HG02571 (cell line): ENCODE measurements around the gene SORL1.
"Not testable (repeated sequence)": the region's sequence is repeated elsewhere in the genome, so short reads cannot be mapped to it uniquely, and the experiment has no call there.

Experiments used
- ATAC-seq: cut with Tn5 transposase; IDR thresholded peaks from one replicate; pipeline ENCODE4 v1.9.1; 2021; ENCODE audit warnings: mild to moderate bottlenecking, moderate library complexity; ENCODE audit not compliant: unreplicated experiment

SORL1 gene

GRCh38 chr11:121497176-121497998 is 45.3 kb downstream of the SORL1 start:
- no peak for ATAC-seq

DNA sequence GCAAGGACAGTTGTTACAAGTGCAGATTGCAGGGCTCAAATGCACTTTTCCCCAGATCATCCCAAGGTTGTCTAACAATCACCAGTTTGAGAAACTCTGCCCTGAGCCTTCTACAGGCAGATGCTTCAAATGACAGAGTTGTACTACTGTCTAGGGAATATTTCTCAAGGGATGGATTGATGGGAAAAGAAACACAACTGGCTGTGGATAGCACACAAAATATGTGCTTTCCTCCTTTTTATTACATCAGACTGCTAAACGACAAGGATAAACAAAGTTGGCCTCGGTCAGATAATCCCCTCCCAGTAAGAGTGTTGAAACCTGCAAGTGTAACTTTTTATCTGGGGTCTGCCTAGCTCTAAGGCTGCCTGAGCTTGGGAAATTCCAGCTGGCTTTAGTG is 47.3 kb downstream of the SORL1 start:
- no peak for ATAC-seq

- no peak for ATAC-seq
These were observed 48.2 kb downstream of the SORL1 start for GRCh38 chr11:121500275-121500674.

- no peak for ATAC-seq
These were observed 48.6 kb downstream of the SORL1 start for GRCh38 chr11:121500717-121501116.

DNA sequence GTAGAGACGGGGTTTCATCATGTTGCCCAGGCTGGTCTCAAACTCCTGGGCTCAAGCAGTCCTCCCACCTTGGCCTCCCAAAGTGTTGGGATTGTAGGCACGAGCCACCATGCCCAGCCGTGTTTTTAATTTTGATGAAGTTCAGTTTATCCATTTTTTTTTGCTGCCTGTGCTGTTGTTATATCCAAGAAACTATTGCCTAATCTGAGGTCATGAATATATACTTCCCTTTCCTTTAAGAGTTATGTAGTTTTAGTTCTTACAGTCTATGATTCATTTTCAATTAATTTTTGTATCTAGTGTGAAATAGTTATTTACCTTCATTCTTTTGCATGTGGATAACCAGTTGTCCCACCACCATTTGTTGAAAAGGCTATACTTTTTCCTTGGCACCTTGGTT is 50.9 kb downstream of the SORL1 start:
- no peak for ATAC-seq

GRCh38 chr11:121506237-121506636 is 54.1 kb downstream of the SORL1 start:
- not testable (repeated sequence) for ATAC-seq

DNA sequence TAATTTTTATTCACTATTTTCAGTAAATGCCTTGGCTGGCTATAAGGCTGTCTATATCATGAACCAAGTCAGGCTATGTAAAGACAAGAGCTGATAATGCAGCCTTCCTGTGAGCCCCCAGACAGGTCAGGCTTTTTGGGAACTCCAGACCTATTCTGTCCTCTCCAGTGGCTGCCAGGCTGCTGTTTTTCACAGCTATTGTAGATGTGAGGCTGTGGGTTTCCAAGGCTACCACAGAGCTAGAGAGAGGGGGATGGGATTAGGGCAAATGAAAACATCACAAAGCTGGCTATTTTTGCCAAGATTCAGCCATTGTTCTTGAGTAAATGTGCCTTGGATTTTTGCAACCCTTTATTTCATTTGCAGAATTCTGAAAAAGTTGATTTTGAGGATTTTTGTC is 56.3 kb downstream of the SORL1 start:
- no peak for ATAC-seq

DNA sequence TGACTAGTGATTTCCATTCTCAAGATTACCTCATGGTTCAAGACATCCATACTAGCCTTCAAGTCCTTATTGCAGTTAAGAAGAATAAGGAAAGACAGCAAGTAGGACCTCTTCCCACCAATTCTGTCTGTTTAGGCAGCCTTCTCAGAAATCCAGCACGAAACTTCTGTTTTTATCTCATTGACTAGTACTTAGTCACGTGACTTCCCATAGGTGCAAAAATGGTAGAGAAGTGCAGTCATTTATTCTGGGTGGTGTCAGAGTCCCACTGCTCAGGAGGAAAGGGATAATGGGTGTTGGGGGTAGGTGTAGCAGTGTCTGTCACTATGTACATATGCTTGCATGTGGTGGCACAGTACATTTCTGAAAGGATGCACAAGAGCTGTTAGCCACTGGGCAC is 58.3 kb downstream of the SORL1 start:
- no peak for ATAC-seq

DNA sequence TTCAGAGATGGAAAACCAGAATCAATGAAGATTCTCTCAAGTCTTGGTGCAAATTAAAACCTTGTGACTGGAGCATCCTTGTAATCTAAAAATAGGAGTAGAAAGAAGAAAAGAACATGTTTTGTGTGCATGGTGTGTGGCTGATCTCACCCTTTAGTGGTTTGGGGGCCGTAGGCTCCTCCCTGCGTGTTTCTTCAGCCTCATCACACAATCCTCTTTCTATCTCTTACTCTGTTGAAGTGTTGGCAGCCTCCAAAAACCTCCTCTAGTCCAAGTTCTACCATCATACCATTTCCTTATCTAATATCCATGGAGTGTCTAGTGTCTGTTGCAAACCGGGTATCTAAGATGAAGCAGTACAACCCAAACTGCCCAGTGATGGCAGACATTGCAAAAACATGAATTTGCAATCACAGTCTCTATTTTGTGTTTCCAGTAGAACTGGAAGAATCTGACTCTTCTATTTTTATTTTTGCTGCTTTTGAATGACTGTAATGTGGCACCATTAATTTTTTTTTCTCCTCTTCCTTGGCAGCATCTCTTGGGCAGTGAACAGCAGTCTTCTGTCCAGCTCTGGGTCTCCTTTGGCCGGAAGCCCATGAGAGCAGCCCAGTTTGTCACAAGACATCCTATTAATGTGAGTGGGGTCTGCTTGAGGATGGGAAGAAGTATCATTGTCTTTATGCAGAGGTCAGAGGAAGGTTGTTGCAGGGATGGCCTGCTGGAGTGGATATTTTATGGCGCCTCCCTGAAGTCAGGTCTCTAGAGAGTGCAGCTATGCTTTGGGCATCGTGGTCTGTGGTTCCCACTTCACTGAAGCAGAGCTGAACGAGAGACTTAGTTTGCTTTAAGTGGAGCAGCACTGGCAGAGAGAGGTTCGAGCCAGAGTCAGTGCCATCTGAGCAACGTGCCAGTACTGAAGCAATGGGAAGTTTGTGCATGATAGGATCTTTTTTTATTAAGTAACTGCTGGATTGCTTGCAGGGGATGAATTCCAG is 60.7 kb downstream of the SORL1 start:
- no peak for ATAC-seq

GRCh38 chr11:121513807-121514206 is 61.7 kb downstream of the SORL1 start:
- no peak for ATAC-seq

DNA sequence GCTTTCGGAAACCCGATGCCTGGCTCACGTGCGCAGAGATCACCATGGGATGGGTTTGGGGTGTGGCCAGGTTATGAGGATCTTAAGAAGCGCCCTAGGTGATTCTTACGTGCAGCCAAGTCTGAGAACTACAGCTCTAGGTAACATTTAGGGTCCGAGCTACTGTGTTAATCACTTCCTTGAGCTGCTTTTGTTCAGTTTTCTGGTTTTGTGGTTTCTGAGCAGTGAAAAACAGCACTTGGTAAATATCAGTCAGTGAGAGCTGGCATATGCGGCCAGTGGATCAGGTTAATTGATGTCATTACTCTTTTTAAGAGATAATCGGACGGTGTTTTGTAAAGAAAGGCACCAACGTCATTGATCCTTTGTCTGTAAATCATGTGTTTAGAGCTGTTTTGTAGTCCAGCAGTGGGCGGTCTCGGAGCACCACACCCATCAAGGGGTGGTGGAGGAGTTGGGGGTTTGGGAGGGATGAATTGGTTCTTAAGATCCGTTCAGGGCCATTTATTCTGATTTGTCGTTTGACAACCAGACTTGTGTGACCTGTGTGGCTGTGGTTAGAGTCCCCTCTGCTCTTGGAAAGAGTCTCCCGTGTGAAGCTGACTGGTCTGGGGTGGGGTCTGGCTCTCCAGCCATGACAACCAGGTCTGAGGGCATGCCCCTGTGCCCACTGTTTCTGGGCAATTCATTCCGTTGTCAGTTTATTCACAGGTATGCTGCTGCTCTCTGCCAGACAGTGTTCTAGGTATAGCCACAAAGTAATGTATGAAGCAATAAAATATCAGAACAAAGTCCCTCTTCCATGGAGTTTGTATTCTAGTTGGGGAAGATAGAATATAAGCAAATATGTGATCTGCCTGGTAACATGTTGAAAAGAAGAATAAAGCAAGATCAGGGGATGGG is 62.6 kb downstream of the SORL1 start:
- ATAC-seq = no peak

GRCh38 chr11:121515335-121515671 is 63.2 kb downstream of the SORL1 start:
- ATAC-seq = no peak

DNA sequence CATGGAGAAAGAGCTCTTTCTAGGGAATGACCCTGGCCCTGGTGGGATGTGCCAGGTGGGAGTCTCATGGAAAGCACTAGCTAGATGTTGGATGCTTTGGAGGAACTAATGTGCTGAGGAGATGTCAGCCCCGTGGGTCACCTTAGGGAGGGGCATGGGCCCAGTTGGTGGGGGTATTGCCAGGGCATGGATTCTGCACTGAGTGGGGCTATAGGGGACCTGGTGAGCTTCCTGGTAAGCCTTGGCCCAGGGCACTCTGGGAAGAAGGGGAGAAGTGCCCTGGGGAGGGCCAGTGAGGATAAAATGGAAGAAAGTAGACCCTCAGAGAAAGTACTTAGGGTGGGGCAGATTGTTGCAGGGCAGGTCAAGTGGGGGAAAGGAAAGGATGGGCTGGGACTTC is 65.9 kb downstream of the SORL1 start:
- no peak for ATAC-seq

GRCh38 chr11:121520243-121521144 is 68.4 kb downstream of the SORL1 start:
- no peak for ATAC-seq

- ATAC-seq = no peak
These were observed 69.3 kb downstream of the SORL1 start for GRCh38 chr11:121521145-121522042.

GRCh38 chr11:121522043-121522941 is 70.2 kb downstream of the SORL1 start:
- no peak for ATAC-seq

GRCh38 chr11:121523581-121524232 is 71.6 kb downstream of the SORL1 start:
- no peak for ATAC-seq
